Esophagus squamous epithelium (tissue), 5 donors: ENCODE data around the gene SLC4A4. TPM values are rescaled to one million over a fixed set of nuclear protein-coding genes. Genes with fewer than 3 reads are reported as not detected.
A peak's percentile ranks its signal among the peaks of the same experiment; 100 is the strongest.

Experiments used
- DNase-seq: peaks from one replicate; lab custom pipeline; 2025; lab: John Stamatoyannopoulos, UW
- H3K27ac ChIP-seq, 4 donors: fragments of 200-600 bp; sonication (generic); one replicate each; pipeline ENCODE4 v1.5.1; 2016 to 2019; ENCODE audit warnings: mild to moderate bottlenecking in 1 of 4
- H3K27me3 ChIP-seq, 4 donors: fragments of 200-600 bp; sonication (generic); 1 replicate in 3 of 4; 2 replicates in 1 of 4; pipeline versions ENCODE4 v1.5.1 to v1.6.0; 2017 to 2021; ENCODE audit warnings: antibody characterized with exemption in 1 of 4
- H3K36me3 ChIP-seq, 3 donors: fragments of 200-600 bp; sonication (generic); one replicate each; pipeline ENCODE4 v1.5.1; 2016 to 2019
- H3K4me1 ChIP-seq, 3 donors: fragments of 200-600 bp; sonication (generic); one replicate each; pipeline ENCODE4 v1.5.1; 2017 to 2019
- H3K4me3 ChIP-seq, 4 donors: fragments of 200-600 bp; sonication (generic); 1 replicate in 3 of 4; 2 replicates in 1 of 4; pipeline ENCODE4 v1.5.1; 2016 to 2019; ENCODE audit warnings: mild to moderate bottlenecking in 2 of 4, moderate library complexity in 1 of 4
- H3K9me3 ChIP-seq, 3 donors: fragments of 200-600 bp; sonication (generic); one replicate each; pipeline ENCODE4 v1.5.1; 2016 to 2019
- CTCF ChIP-seq, 6 experiments: fragments of 450-650 bp in 4 of 6; fragments of 200-600 bp in 2 of 6; sonication (generic) in 2 of 6; IDR thresholded peaks; one replicate each; pipeline ENCODE4 v1.5.1; 2016 to 2019; ENCODE audit warnings: antibody characterized with exemption in 6 of 6, mild to moderate bottlenecking in 4 of 6, moderate library complexity in 4 of 6
- POLR2A ChIP-seq, 4 donors: fragments of 450-650 bp; IDR thresholded peaks; one replicate each; pipeline ENCODE4 v1.6.1; 2017; ENCODE audit warnings: antibody characterized with exemption in 4 of 4, mild to moderate bottlenecking in 4 of 4, moderate library complexity in 3 of 4
- WGBS, 2 donors: methylation state at CpG; one replicate each; pipeline ENCODE4 v1.1.5; 2018; 5-methylcytosine and 5-hydroxymethylcytosine counted together
- intact Hi-C: fragments of 100-400 bp; cut with DNase I; formaldehyde crosslinking; loops from one replicate; pipeline ENCODE4 v1.15.0; 2022
- total RNA-seq, 4 donors: library from RNA; depleted of rRNA; stranded (reverse); fragments of >200 nt; gene quantifications; one replicate each; pipeline ENCODE4 v1.1.0, GENCODE V29; 2016
- donor health status: DM: yes; HTN: yes; CAD: no.

SLC4A4 gene
- total RNA-seq, 4 donors from 2014 or later, result 0.48 to 2.1 (median 1.1) TPM

GRCh38 chr4:71549516-71550160, 210.8 kb downstream of the SLC4A4 start:
- Histone ChIP-seq H3K4me1 (no peaks in the 10 kb centered on the region), H3K36me3 (no peaks in the 10 kb centered on the region), H3K9me3 (no peaks in the 10 kb centered on the region), H3K27me3 (no peaks in the 10 kb centered on the region), H3K27ac (no peak overlapping the region), H3K4me3 (no peak overlapping the region)
- intact Hi-C loops, result no loop called here
- WGBS, 2 donors, result 52 to 60% methylated on average over 3 of the region's 3 CpGs
- TF ChIP-seq POLR2A (IDR thresholded peaks at IDR 0.05) (no peak), CTCF (IDR thresholded peaks at IDR 0.05) (no peak)
- DNase-seq, result no peak

GRCh38 chr4:71550220-71551165, 211.7 kb downstream of the SLC4A4 start:
- no peak for DNase-seq
- intact Hi-C loops, result no loop called here
- no peaks in the 10 kb centered on the region for H3K4me1 ChIP-seq
- no peak for TF ChIP-seq POLR2A (IDR thresholded peaks at IDR 0.05)
- TF ChIP-seq CTCF (IDR thresholded peaks at IDR 0.05), result no peak
- H3K9me3 ChIP-seq, result no peaks in the 10 kb centered on the region
- no peaks in the 10 kb centered on the region for H3K27me3 ChIP-seq
- H3K27ac ChIP-seq, result no peak overlapping the region
- H3K4me3 ChIP-seq, result no peak overlapping the region
- H3K36me3 ChIP-seq, result no peaks in the 10 kb centered on the region
- 60 to 76% methylated on average over 7 of the region's 7 CpGs for WGBS, 2 donors

DNA sequence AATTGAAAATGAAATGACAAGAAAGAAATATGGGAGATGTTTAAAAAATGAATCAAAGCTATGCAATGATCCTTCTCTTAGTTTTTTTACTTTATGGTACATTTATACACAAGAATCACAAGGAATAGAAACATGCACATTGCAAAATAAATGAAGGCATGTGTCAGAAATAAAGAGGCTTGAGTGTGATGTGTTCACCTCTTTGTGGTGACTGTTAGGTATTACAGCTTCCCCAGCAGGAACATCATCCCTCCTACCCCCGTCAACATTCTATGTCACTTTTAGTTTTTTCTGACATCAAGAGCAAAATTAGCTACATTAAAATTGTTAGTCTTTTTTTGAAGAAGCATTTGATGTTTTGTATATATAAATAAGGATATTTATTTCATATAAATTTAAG, 214.8 kb downstream of the SLC4A4 start:
- no peaks in the 10 kb centered on the region for H3K36me3 ChIP-seq
- H3K4me1 ChIP-seq, result no peaks in the 10 kb centered on the region
- no peaks in the 10 kb centered on the region for H3K27me3 ChIP-seq
- intact Hi-C loops, result no loop called here
- WGBS, 2 donors, result 21 to 31% methylated on average over 1 of the region's 1 CpG
- H3K27ac ChIP-seq, result no peak overlapping the region
- no peak for TF ChIP-seq POLR2A (IDR thresholded peaks at IDR 0.05)
- peak in 4 of 6 experiments; percentile 31 to 67 (median 58) for TF ChIP-seq CTCF (IDR thresholded peaks at IDR 0.05)
- no peaks in the 10 kb centered on the region for H3K9me3 ChIP-seq
- no peak for DNase-seq
- H3K4me3 ChIP-seq, result no peak overlapping the region

DNA sequence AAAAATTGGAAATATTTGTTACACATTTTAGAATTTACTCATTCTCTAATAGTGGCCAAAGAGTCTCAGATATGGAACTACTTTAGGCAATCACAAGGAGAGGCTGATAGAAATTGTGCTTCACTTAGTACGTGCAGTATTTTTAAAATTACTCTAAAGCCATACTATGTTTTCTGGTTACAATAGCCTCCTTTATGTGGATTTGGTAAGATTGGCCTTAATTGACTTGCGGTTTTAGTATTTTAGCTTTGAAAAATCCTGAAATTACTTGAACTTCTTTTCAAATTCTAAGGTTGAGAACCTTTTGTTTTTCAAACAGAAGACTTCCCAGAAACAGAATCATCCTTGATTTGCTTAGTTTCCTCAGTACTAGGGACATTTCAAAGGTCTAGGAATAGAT, 215.2 kb downstream of the SLC4A4 start:
- Histone ChIP-seq H3K27ac (no peak overlapping the region), H3K9me3 (no peaks in the 10 kb centered on the region), H3K27me3 (no peaks in the 10 kb centered on the region), H3K36me3 (no peaks in the 10 kb centered on the region), H3K4me3 (no peak overlapping the region), H3K4me1 (no peaks in the 10 kb centered on the region)
- intact Hi-C loops, result no loop called here
- TF ChIP-seq CTCF (IDR thresholded peaks at IDR 0.05) (no peak), POLR2A (IDR thresholded peaks at IDR 0.05) (no peak)
- 75 to 76% methylated on average over 2 of the region's 2 CpGs for WGBS, 2 donors
- DNase-seq, result no peak

DNA sequence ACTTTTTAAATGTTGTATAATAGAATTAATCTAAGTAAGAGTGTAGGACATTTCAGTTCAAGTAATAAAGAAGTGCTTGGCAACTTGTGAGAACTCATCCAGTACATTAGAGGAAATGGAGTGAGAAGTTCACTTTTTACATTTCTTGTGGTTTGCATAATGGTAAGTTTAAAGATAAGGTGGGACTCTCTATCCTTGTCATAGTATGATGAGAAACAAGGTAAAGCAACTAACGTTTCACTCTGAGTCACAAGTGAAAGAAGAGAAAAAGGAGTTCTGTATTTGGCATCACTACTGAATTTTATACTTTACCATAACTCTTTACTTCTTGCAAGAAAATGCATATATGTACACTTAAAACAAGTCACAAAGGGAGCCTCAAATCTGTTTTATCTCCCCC, 219.4 kb downstream of the SLC4A4 start:
- H3K4me1 ChIP-seq, result no peaks in the 10 kb centered on the region
- WGBS, 2 donors, result 41 to 57% methylated on average over 1 of the region's 1 CpG
- H3K27ac ChIP-seq, result no peak overlapping the region
- intact Hi-C loops, result no loop called here
- H3K27me3 ChIP-seq, result no peaks in the 10 kb centered on the region
- H3K9me3 ChIP-seq, result no peaks in the 10 kb centered on the region
- no peak overlapping the region for H3K4me3 ChIP-seq
- DNase-seq, result no peak
- H3K36me3 ChIP-seq, result no peaks in the 10 kb centered on the region
- TF ChIP-seq CTCF (IDR thresholded peaks at IDR 0.05), result no peak
- no peak for TF ChIP-seq POLR2A (IDR thresholded peaks at IDR 0.05)
